Caco-2 (cell line): Measurements from ENCODE around the gene LMNTD2. TPM values are rescaled to one million over a fixed set of nuclear protein-coding genes. Genes with fewer than 3 reads are reported as not detected.
A peak's percentile ranks its signal among the peaks of the same experiment; 100 is the strongest.

ENCODE experiments used
- BruUV-seq: library from RNA; stranded (reverse); fragments of 400-500 nt; replicated peaks from 2 replicates; lab custom pipeline; 2021; lab: Mats Ljungman, UMichigan
- CTCF ChIA-PET: fragments of 300-600 bp; sonication (Branson Sonifier 250); formaldehyde crosslinking; loops from one replicate; lab custom pipeline; 2022; ENCODE audit warnings: antibody characterized with exemption; lab: Charles Lee
- POLR2A ChIA-PET: fragments of 300-600 bp; sonication (Branson Sonifier 250); formaldehyde crosslinking; loops from one replicate; lab custom pipeline; 2022; ENCODE audit warnings: antibody characterized with exemption; lab: Charles Lee
- DNase-seq, 2 experiments: peaks; one replicate each; pipeline versions ENCODE4 v3.0.0 to v3.0.0-alpha.2; 2020 to 2022
- H3K27me3 ChIP-seq: replicated peaks from 2 replicates; pipeline ENCODE4 v1.6.0; 2011; ENCODE audit warnings: low read length; ENCODE audit not compliant: control insufficient read depth, insufficient read depth
- H3K36me3 ChIP-seq: 2 replicates; pipeline ENCODE4 v1.5.1; 2011; ENCODE audit warnings: low read length; ENCODE audit not compliant: control insufficient read depth, insufficient read depth
- H3K4me1 ChIP-seq: fragments of 250-450 bp; sonication (Bioruptor Pico); 2 replicates; pipeline ENCODE4 v1.5.1; 2020; ENCODE audit warnings: mild to moderate bottlenecking
- H3K4me3 ChIP-seq: 2 replicates; pipeline ENCODE4 v1.5.1; 2011; ENCODE audit warnings: low read depth, mild to moderate bottlenecking, control low read depth, low read length
- H3K9me3 ChIP-seq: fragments of 250-450 bp; sonication (Bioruptor Pico); 2 replicates; pipeline ENCODE4 v1.5.1; 2020; ENCODE audit warnings: mild to moderate bottlenecking, moderate library complexity
- H3K27ac Mint-ChIP-seq: one replicate; pipeline ENCODE4 v1.8.0; 2022; ENCODE audit warnings: mixed read lengths; ENCODE audit not compliant: unreplicated experiment
- H3K27me3 Mint-ChIP-seq: one replicate; pipeline ENCODE4 v1.8.0; 2022; ENCODE audit warnings: mixed read lengths; ENCODE audit not compliant: insufficient read depth, unreplicated experiment
- H3K36me3 Mint-ChIP-seq: one replicate; pipeline ENCODE4 v1.8.0; 2022; ENCODE audit warnings: mild to moderate bottlenecking, mixed read lengths; ENCODE audit not compliant: insufficient read depth, unreplicated experiment
- H3K4me1 Mint-ChIP-seq: one replicate; pipeline ENCODE4 v1.8.0; 2022; ENCODE audit warnings: low read depth, mixed read lengths; ENCODE audit not compliant: unreplicated experiment
- H3K4me3 Mint-ChIP-seq: one replicate; pipeline ENCODE4 v1.8.0; 2022; ENCODE audit warnings: mild to moderate bottlenecking, moderate library complexity, mixed read lengths; ENCODE audit not compliant: unreplicated experiment
- H3K9me3 Mint-ChIP-seq: one replicate; pipeline ENCODE4 v1.8.0; 2022; ENCODE audit warnings: mixed read lengths; ENCODE audit not compliant: unreplicated experiment
- intact Hi-C: fragments of 100-400 bp; cut with micrococcal nuclease; formaldehyde crosslinking; loops from one replicate; pipeline ENCODE4 v1.10.0; 2022; ENCODE audit not compliant: unreplicated experiment
- total RNA-seq: library from RNA; stranded (reverse); gene quantifications from 2 replicates; pipeline ENCODE4 v1.2.3, GENCODE V29; 2022
- TF ChIP-seq, protein P1 (sequence below), 2 experiments: fragments of 200-600 bp in 1 of 2; IDR thresholded peaks; 1 replicate in 1 of 2; 2 replicates in 1 of 2; pipeline versions ENCODE4 v1.5.1 to v1.8.0; 2011 to 2022; ENCODE audit warnings: antibody characterized with exemption in 1 of 2, control low read depth in 1 of 2, inconsistent platforms in 1 of 2, low read depth in 1 of 2, low read length in 1 of 2, mild to moderate bottlenecking in 1 of 2, moderate library complexity in 1 of 2; ENCODE audit not compliant: insufficient read depth in 1 of 2, severe bottlenecking in 1 of 2, unreplicated experiment in 1 of 2

LMNTD2 gene
- total RNA-seq, 1 experiment from 2014 or later: 11.9 TPM

- BruUV-seq: no TSS peak
- no peaks in the 10 kb centered on the region for H3K27me3 Mint-ChIP-seq
- H3K9me3 Mint-ChIP-seq: no peaks in the 10 kb centered on the region
- ChIA-PET POLR2A (interaction anchor here (0.6 to 0.8 kb wide), 3 partner anchors 21 to 132 kb away, joined by 5 to 8 read pairs (median 5); no protein-coding TSS in a partner anchor), CTCF (interaction anchor here (0.6 to 1.7 kb wide), 8 partner anchors 21 to 205 kb away, joined by 3 to 9 read pairs (median 4); partner anchors contain the start of gene PHRF1)
- peaks cover 7% of the 10 kb centered on the region for H3K36me3 Mint-ChIP-seq
- peak; percentile 82 to 86 for DNase-seq
- TF ChIP-seq, protein P1, sequence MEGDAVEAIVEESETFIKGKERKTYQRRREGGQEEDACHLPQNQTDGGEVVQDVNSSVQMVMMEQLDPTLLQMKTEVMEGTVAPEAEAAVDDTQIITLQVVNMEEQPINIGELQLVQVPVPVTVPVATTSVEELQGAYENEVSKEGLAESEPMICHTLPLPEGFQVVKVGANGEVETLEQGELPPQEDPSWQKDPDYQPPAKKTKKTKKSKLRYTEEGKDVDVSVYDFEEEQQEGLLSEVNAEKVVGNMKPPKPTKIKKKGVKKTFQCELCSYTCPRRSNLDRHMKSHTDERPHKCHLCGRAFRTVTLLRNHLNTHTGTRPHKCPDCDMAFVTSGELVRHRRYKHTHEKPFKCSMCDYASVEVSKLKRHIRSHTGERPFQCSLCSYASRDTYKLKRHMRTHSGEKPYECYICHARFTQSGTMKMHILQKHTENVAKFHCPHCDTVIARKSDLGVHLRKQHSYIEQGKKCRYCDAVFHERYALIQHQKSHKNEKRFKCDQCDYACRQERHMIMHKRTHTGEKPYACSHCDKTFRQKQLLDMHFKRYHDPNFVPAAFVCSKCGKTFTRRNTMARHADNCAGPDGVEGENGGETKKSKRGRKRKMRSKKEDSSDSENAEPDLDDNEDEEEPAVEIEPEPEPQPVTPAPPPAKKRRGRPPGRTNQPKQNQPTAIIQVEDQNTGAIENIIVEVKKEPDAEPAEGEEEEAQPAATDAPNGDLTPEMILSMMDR (IDR thresholded peaks at IDR 0.05; ENCODE audit: insufficient read depth in 1 of 2, low read depth in 1 of 2, low read length in 1 of 2, severe bottlenecking in 1 of 2, unreplicated experiment in 1 of 2): peak; percentile 73 to 85
- no peaks in the 10 kb centered on the region for H3K36me3 ChIP-seq
- no peaks in the 10 kb centered on the region for H3K9me3 ChIP-seq
- no peaks in the 10 kb centered on the region for H3K27me3 ChIP-seq
- peaks cover 20% of the 10 kb centered on the region for H3K4me1 ChIP-seq
- peak overlapping the region; percentile 62 for H3K4me3 ChIP-seq
- peaks cover 8% of the 10 kb centered on the region for H3K4me1 Mint-ChIP-seq
- peak overlapping the region; percentile 56 for H3K4me3 Mint-ChIP-seq
- intact Hi-C loops: loop anchor here (10.0 kb wide), 1 partner anchor 170 kb away; no protein-coding TSS in a partner anchor
- H3K27ac Mint-ChIP-seq: no peak overlapping the region
These were observed 5.9 kb downstream of the LMNTD2 start for GRCh38 chr11:554428-555226.

DNA sequence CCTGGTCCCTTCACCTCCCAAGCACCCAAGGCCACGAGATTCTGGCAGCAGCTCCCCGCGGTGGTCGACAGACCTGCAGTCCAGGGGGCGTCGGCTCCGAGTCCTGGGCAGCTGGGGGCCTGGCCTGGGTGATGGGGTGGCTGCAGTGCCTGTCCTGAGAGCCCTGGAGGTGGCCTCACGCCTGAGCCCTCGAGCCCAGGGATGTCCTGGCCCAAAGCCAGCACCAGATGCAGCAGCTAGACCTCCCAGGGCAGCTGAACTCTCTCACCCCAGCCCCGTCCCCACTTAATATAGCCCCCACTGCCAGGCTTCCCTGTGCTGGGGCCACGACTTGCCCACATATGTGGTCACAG, 6.6 kb downstream of the LMNTD2 start:
- no peak overlapping the region for H3K27ac Mint-ChIP-seq
- no peaks in the 10 kb centered on the region for H3K36me3 ChIP-seq
- POLR2A ChIA-PET: no interaction called here
- peak overlapping the region; percentile 24 for H3K4me3 Mint-ChIP-seq
- H3K27me3 ChIP-seq: no peaks in the 10 kb centered on the region
- H3K4me1 ChIP-seq: peaks cover 13% of the 10 kb centered on the region
- no peak overlapping the region for H3K4me3 ChIP-seq
- BruUV-seq: no TSS peak
- DNase-seq: no peak
- peaks cover 1% of the 10 kb centered on the region for H3K4me1 Mint-ChIP-seq
- H3K9me3 ChIP-seq: no peaks in the 10 kb centered on the region
- CTCF ChIA-PET: interaction anchor here (1.4 to 1.7 kb wide), 2 partner anchors 22 to 168 kb away, joined by 6 read pairs; partner anchors contain the start of gene PHRF1
- peaks cover 5% of the 10 kb centered on the region for H3K36me3 Mint-ChIP-seq
- intact Hi-C loops: loop anchor here (10.0 kb wide), 1 partner anchor 171 kb away; no protein-coding TSS in a partner anchor
- no peaks in the 10 kb centered on the region for H3K9me3 Mint-ChIP-seq
- H3K27me3 Mint-ChIP-seq: no peaks in the 10 kb centered on the region
- TF ChIP-seq, protein P1 (IDR thresholded peaks at IDR 0.05; ENCODE audit: insufficient read depth in 1 of 2, low read depth in 1 of 2, low read length in 1 of 2, severe bottlenecking in 1 of 2, unreplicated experiment in 1 of 2): no peak

GRCh38 chr11:553083-553987, 7.2 kb downstream of the LMNTD2 start:
- Histone ChIP-seq H3K4me3 (no peak overlapping the region), H3K27me3 (no peaks in the 10 kb centered on the region), H3K9me3 (no peaks in the 10 kb centered on the region), H3K4me1 (peaks cover 13% of the 10 kb centered on the region), H3K36me3 (no peaks in the 10 kb centered on the region)
- no peaks in the 10 kb centered on the region for H3K36me3 Mint-ChIP-seq
- no peaks in the 10 kb centered on the region for H3K27me3 Mint-ChIP-seq
- no peaks in the 10 kb centered on the region for H3K9me3 Mint-ChIP-seq
- no peak for DNase-seq
- BruUV-seq: no TSS peak
- intact Hi-C loops: loop anchor here (10.0 kb wide), 1 partner anchor 171 kb away; no protein-coding TSS in a partner anchor
- no peak overlapping the region for H3K4me3 Mint-ChIP-seq
- H3K4me1 Mint-ChIP-seq: no peaks in the 10 kb centered on the region
- POLR2A ChIA-PET: interaction anchor here (0.5 kb wide), 1 partner anchor 117 kb away, joined by 3 read pairs; no protein-coding TSS in a partner anchor
- TF ChIP-seq, protein P1 (IDR thresholded peaks at IDR 0.05; ENCODE audit: insufficient read depth in 1 of 2, low read depth in 1 of 2, low read length in 1 of 2, severe bottlenecking in 1 of 2, unreplicated experiment in 1 of 2): no peak
- H3K27ac Mint-ChIP-seq: no peak overlapping the region
- CTCF ChIA-PET: interaction anchor here (1.7 kb wide), 1 partner anchor 169 kb away, joined by 6 read pairs; no protein-coding TSS in a partner anchor
